ENCODE data around the gene PRPF6. TPM values are rescaled to one million over a fixed set of nuclear protein-coding genes. Genes with fewer than 3 reads are reported as not detected.
A peak's percentile ranks its signal among the peaks of the same experiment; 100 is the strongest.

PRPF6 gene
- total and polyA plus RNA-seq, 2 of the 13 experiments (the other 11 are each of a cell fraction or from before 2014, with no cell fraction given): 63.7 to 101 TPM

- TF ChIP-seq AGO1 (IDR thresholded peaks at IDR 0.05; ENCODE audit: low read depth, low read length, poor library complexity, severe bottlenecking): peak; percentile 19
- TF ChIP-seq RARA (CRISPR knock-in tag; IDR thresholded peaks at IDR 0.05): no peak
- TF ChIP-seq ZBTB42 (CRISPR knock-in tag; IDR thresholded peaks at IDR 0.05): peak; percentile 62; the same call in 1 of the 2 replicates
- peak; percentile 11; the same call in 1 of the 2 replicates for TF ChIP-seq PITX1 (CRISPR knock-in tag; IDR thresholded peaks at IDR 0.05)
- TF ChIP-seq ZNF549 (CRISPR knock-in tag; IDR thresholded peaks at IDR 0.05): no peak
- TF ChIP-seq HOXA9 (CRISPR knock-in tag; IDR thresholded peaks at IDR 0.05; ENCODE audit: borderline replicate concordance): no peak
- TF ChIP-seq SP1 (IDR thresholded peaks at IDR 0.05): no peak
- TF ChIP-seq SP1 (CRISPR knock-in tag; IDR thresholded peaks at IDR 0.05): no peak
- TF ChIP-seq ZKSCAN8 (CRISPR knock-in tag; IDR thresholded peaks at IDR 0.05; ENCODE audit: borderline replicate concordance): no peak
- no peak for TF ChIP-seq ZNF253 (CRISPR knock-in tag; IDR thresholded peaks at IDR 0.05; ENCODE audit: borderline replicate concordance)
- no peak for TF ChIP-seq PRDM4 (CRISPR knock-in tag; IDR thresholded peaks at IDR 0.05; ENCODE audit: borderline replicate concordance)
- no peak for TF ChIP-seq ZNF124 (CRISPR knock-in tag; IDR thresholded peaks at IDR 0.05)
- no peak for TF ChIP-seq ZNF441 (CRISPR knock-in tag; IDR thresholded peaks at IDR 0.05; ENCODE audit: borderline replicate concordance)
- 0 out of 2 replicates have a peak, but pooled peaks have one; percentile 13 for TF ChIP-seq TMF1 (CRISPR knock-in tag; IDR thresholded peaks at IDR 0.05; ENCODE audit: low read depth)
- TF ChIP-seq CREB1 (IDR thresholded peaks at IDR 0.05): no peak
- no peak for TF ChIP-seq CREB1 (CRISPR knock-in tag; IDR thresholded peaks at IDR 0.05)
- TF ChIP-seq MXD4 (CRISPR knock-in tag; IDR thresholded peaks at IDR 0.05): no peak
- TF ChIP-seq HNF1B (CRISPR knock-in tag; IDR thresholded peaks at IDR 0.05): peak; percentile 51
- no peak for TF ChIP-seq NAIF1 (CRISPR knock-in tag; IDR thresholded peaks at IDR 0.05; ENCODE audit: borderline replicate concordance)
- TF ChIP-seq ZNF816 (CRISPR knock-in tag; IDR thresholded peaks at IDR 0.05; ENCODE audit: borderline replicate concordance): no peak
- TF ChIP-seq ZNF580 (CRISPR knock-in tag; IDR thresholded peaks at IDR 0.05; ENCODE audit: borderline replicate concordance, low read depth): 0 out of 2 replicates have a peak, but pooled peaks have one; percentile 29
- TF ChIP-seq ETV5 (CRISPR knock-in tag; IDR thresholded peaks at IDR 0.05; ENCODE audit: borderline replicate concordance): peak; percentile 30; the same call in 1 of the 2 replicates
- no peak for TF ChIP-seq ZNF720 (CRISPR knock-in tag; IDR thresholded peaks at IDR 0.05)
- TF ChIP-seq ZMAT3 (CRISPR knock-in tag; conservative IDR thresholded peaks at IDR 0.05): no peak; the same call in 1 of the 2 replicates
- no peak for TF ChIP-seq ZNF616 (CRISPR knock-in tag; IDR thresholded peaks at IDR 0.05; ENCODE audit: low read depth)
- TF ChIP-seq ELF4 (CRISPR knock-in tag; IDR thresholded peaks at IDR 0.05; ENCODE audit: borderline replicate concordance): no peak
- peak; percentile 51; the same call in 1 of the 2 replicates for TF ChIP-seq RXRA (CRISPR knock-in tag; IDR thresholded peaks at IDR 0.05)
- no peak for TF ChIP-seq CEBPG (CRISPR knock-in tag; IDR thresholded peaks at IDR 0.05)
Measured at GRCh38 chr20:64080013-64080812, 99.3 kb downstream of the PRPF6 start, which contains the start of gene OPRL1 (continued).

Data from HepG2 (cell line).